ENCODE data around the gene ANKS3. TPM values are rescaled to one million over a fixed set of nuclear protein-coding genes. Genes with fewer than 3 reads are reported as not detected.
A peak's percentile ranks its signal among the peaks of the same experiment; 100 is the strongest.

Gene ANKS3
- polyA plus RNA-seq, 1 donor from 2014 or later, result 5.3 TPM

DNA sequence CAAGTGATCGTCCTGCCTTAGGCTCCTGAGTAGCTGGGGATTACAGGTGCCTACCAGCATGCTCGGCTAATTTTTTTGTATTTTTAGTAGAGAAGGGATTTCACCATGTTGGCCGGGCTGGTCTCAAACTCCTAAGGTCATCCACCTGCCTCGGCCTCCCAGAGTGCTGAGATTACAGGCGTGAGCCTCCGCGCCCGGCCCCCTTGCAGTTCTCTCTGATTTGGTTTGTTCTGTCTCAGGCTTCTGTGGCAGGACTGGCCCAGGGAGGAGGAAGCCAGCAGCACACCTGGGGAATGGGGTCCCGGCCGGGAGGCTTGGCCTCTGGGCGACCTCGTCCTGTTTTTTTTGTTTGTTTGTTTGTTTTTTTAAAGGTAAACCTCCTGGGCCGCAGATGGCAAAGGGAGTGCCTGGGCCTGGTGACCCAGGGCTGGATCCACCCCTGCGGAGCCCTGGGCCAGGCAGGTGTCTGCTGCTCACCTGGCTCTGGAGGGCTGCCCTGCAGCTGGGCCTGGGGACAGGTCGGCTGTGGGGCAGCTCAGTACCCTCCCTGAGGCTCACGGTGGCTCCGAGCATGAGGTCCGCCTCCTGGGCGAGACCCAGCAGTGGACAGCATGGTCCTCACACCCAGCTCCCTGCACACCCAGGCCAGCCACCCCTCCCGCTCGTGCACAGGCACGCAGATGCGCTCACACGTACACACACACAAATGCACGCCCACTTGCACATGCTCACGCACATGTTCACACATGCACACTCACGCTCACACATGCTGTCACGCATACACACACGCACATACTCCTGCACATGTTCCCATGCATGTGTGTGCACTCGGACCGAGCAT, 44.0 kb downstream of the ANKS3 start:
- H3K4me3 Mint-ChIP-seq, result peak overlapping the region in 1 of 4 donors; percentile 28
- no peaks in the 10 kb centered on the region for H3K27me3 Mint-ChIP-seq
- no peak overlapping the region for H3K27ac Mint-ChIP-seq
- peaks cover 0 to 5% (median 4%) of the 10 kb centered on the region in 3 donors for H3K4me1 Mint-ChIP-seq
- no peaks in the 10 kb centered on the region for H3K36me3 Mint-ChIP-seq
- H3K9me3 Mint-ChIP-seq, result no peaks in the 10 kb centered on the region

- Mint-ChIP-seq H3K27me3 (no peaks in the 10 kb centered on the region), H3K27ac (no peak overlapping the region), H3K9me3 (no peaks in the 10 kb centered on the region), H3K36me3 (no peaks in the 10 kb centered on the region), H3K4me3 (no peak overlapping the region), H3K4me1 (peaks cover 0 to 5% (median 4%) of the 10 kb centered on the region in 3 donors)
Observed at GRCh38 chr16:4689091-4689671, 44.9 kb downstream of the ANKS3 start.

GRCh38 chr16:4688674-4689045, 45.4 kb downstream of the ANKS3 start:
- Mint-ChIP-seq H3K4me1 (peaks cover 0 to 5% (median 4%) of the 10 kb centered on the region in 3 donors), H3K4me3 (no peak overlapping the region), H3K27me3 (no peaks in the 10 kb centered on the region), H3K27ac (no peak overlapping the region), H3K36me3 (no peaks in the 10 kb centered on the region), H3K9me3 (no peaks in the 10 kb centered on the region)

DNA sequence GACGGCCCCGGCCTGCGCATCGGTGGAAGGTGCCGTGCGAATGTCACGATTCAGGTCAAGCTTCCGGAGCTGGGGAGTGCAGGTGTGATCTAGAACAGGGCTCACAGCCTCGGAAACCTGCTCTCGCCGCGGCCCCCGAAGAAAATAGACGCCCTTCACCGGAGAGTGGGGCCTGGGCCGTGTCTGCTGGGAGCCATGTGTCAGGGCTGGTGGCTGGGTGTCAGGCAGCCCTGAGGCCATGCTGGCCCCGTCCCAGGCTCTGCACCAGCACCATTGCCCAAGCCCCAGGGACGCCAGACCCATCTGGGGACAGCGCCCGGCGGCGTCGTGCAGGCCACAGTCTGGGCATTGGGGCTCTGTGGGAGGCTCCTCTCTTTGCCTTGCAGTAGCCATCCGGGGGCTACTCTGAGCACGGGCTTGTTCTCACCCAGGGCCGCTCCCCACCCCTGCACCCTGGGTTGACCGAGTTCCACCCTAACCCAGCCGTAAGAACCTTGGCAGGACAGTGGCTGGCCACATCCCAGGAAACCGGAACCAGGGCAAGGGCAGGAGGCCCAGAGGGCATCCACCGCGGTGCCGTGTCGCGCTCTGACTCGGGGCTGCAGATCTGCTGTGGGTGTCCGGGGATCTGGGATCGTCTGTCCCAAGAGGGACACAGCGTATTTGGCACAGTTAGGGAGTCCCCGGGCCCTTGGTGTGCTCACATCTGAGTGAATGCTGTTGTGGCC, 46.0 kb downstream of the ANKS3 start:
- H3K4me1 Mint-ChIP-seq, result peaks cover 0 to 5% (median 4%) of the 10 kb centered on the region in 3 donors
- H3K4me3 Mint-ChIP-seq, result no peak overlapping the region
- no peaks in the 10 kb centered on the region for H3K36me3 Mint-ChIP-seq
- H3K9me3 Mint-ChIP-seq, result no peaks in the 10 kb centered on the region
- no peaks in the 10 kb centered on the region for H3K27me3 Mint-ChIP-seq
- H3K27ac Mint-ChIP-seq, result no peak overlapping the region

DNA sequence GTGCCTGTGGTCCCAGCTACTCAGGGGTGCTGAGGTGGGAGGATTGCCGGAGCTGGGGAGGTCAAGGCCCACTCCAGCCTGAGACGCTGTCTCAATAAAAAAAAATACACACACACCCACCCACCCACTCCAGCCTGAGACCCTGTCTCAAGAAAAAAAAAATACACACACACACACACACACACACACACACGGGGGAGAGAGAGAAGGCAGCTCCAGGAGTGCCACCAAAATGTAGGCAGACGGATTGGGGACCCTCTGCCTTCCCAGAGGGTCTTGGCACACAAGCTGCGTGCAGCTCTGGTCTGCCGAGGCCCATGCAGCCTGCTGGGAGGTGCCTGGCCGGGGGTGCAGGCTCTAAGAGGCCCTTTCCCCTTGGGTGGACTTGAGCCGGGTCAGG, 46.7 kb downstream of the ANKS3 start:
- H3K27me3 Mint-ChIP-seq, result no peaks in the 10 kb centered on the region
- no peak overlapping the region for H3K27ac Mint-ChIP-seq
- H3K36me3 Mint-ChIP-seq, result no peaks in the 10 kb centered on the region
- H3K4me1 Mint-ChIP-seq, result peaks cover 0 to 1% (median under 1%) of the 10 kb centered on the region in 3 donors
- H3K9me3 Mint-ChIP-seq, result no peaks in the 10 kb centered on the region
- no peak overlapping the region for H3K4me3 Mint-ChIP-seq

GRCh38 chr16:4686497-4687210, 47.4 kb downstream of the ANKS3 start:
- H3K9me3 Mint-ChIP-seq, result no peaks in the 10 kb centered on the region
- no peak overlapping the region for H3K27ac Mint-ChIP-seq
- H3K36me3 Mint-ChIP-seq, result no peaks in the 10 kb centered on the region
- no peaks in the 10 kb centered on the region for H3K27me3 Mint-ChIP-seq
- peak overlapping the region in 1 of 4 donors; percentile 43 for H3K4me3 Mint-ChIP-seq
- H3K4me1 Mint-ChIP-seq, result no peaks in the 10 kb centered on the region

- Mint-ChIP-seq H3K27ac (peak overlapping the region in 1 of 3 donors; percentile 73), H3K9me3 (no peaks in the 10 kb centered on the region), H3K4me3 (no peak overlapping the region), H3K4me1 (no peaks in the 10 kb centered on the region), H3K36me3 (no peaks in the 10 kb centered on the region), H3K27me3 (no peaks in the 10 kb centered on the region)
Observed at GRCh38 chr16:4685776-4686496, 48.1 kb downstream of the ANKS3 start.

GRCh38 chr16:4685292-4685691, 48.8 kb downstream of the ANKS3 start:
- no peak overlapping the region for H3K4me3 Mint-ChIP-seq

GRCh38 chr16:4684763-4685162, 49.3 kb downstream of the ANKS3 start:
- Mint-ChIP-seq H3K9me3 (no peaks in the 10 kb centered on the region), H3K27me3 (no peaks in the 10 kb centered on the region), H3K36me3 (no peaks in the 10 kb centered on the region), H3K4me3 (no peak overlapping the region), H3K4me1 (no peaks in the 10 kb centered on the region), H3K27ac (peak overlapping the region in 1 of 3 donors; percentile 28)

More at GRCh38 chr16:4685292-4685691, 48.8 kb downstream of the ANKS3 start:
- no peaks in the 10 kb centered on the region for H3K27me3 Mint-ChIP-seq
- no peaks in the 10 kb centered on the region for H3K9me3 Mint-ChIP-seq
- H3K27ac Mint-ChIP-seq, result no peak overlapping the region
- no peaks in the 10 kb centered on the region for H3K4me1 Mint-ChIP-seq
- no peaks in the 10 kb centered on the region for H3K36me3 Mint-ChIP-seq

DNA sequence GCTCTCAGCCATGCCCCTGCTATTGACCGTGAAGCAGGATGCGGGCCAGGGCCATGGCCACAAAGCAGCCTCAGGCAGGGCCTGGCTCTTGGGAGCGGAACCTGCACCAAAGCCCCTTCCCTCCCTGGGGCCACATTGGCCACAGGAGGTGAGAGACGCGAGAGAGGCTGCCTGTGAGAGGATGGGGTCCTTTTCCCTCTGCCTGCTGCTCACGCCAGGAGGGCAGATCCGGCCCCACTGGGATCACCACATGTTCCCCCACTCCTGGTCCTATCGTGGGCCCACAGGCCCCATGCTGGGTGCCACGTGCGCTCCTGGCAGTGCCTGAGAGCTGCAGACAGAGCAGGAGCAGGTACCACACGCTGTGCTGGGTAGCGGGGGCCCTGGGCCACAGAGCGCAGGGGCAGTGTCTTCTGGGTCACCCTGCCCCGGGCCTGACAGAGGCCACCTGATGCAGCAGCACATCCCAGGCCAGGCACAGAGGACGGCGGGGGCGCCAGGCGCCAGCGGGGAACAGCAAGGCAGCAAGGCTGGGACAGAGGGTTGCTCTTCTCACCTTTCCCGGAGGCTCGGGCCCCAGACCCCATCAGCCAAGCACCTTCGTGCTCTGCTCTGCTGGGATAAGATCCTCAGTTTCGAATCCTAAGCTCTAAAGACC, 49.9 kb downstream of the ANKS3 start:
- H3K36me3 Mint-ChIP-seq, result no peaks in the 10 kb centered on the region
- no peaks in the 10 kb centered on the region for H3K27me3 Mint-ChIP-seq
- H3K4me1 Mint-ChIP-seq, result no peaks in the 10 kb centered on the region
- H3K9me3 Mint-ChIP-seq, result no peaks in the 10 kb centered on the region
- H3K4me3 Mint-ChIP-seq, result no peak overlapping the region
- H3K27ac Mint-ChIP-seq, result no peak overlapping the region

DNA sequence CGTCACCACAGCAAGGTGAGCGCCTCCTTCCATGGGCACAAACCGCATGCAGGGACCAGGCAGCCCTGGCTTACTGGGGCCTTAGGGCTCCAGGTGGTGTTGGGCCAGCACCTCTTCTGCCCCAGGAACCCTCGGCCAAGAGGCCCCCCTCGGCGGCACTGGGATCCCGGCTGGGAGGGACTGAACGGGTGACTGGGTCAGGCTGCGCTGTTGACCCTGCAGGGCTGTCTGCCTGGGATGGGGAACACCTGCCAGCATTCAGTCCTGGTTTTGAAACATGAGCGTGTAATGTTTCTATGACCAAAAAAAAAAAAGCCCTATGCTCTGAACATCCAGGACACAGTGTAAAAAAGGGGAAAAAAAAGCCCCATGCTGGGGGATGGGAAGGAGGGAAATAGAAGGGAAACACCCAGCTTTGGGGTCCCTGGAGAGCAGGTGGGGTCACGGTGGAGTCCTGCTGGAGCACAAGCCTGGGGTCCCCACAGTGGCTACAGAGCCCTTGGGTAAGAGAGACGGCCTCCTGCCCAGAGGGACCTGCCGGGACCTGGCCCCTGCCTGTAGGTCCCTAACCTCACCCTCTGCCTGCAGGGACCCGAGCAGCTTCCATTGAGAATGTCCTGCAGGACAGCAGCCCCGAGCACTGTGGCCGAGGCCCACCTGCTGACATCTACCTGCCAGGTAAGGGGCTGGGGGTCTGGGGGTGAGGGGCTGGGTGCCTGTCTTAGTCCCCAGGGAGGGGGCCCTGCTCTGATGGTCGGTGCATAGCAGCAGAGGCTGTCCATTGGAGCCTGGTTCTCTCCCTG, 50.6 kb downstream of the ANKS3 start:
- H3K9me3 Mint-ChIP-seq, result no peaks in the 10 kb centered on the region
- no peaks in the 10 kb centered on the region for H3K4me1 Mint-ChIP-seq
- H3K27ac Mint-ChIP-seq, result peak overlapping the region in 1 of 3 donors; percentile 46
- H3K36me3 Mint-ChIP-seq, result no peaks in the 10 kb centered on the region
- H3K4me3 Mint-ChIP-seq, result no peak overlapping the region
- H3K27me3 Mint-ChIP-seq, result no peaks in the 10 kb centered on the region

DNA sequence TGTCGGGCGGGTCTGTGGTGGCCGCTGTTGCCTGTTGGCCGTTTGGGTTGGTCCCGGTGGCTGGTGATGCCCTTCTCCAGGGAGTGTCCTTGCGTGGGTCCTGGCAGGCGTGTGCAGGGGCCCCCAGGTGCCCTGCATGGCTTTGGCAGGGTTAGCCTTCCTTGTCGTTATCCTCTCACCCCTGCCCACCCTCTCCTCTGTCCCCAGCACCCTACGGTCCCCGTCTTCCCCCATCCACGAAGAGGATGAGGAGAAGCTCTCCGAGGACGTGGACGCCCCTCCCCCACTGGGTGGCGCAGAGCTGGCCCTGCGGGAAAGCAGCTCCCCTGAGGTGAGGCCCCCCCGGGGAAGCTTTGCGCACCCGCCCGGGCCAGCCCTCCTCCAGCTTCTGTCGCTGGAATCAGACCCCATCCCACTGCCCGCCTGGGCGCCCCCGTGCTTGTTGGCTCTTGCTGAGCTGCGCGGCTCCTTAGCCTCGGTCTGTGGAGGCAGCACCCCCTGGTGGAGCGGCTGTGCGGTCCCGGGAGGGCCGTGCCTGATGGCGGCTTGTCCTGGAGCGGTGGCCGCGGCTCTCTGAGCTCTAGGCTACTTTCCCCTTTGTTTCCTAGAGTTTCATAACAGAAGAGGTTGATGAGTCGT, 51.3 kb downstream of the ANKS3 start:
- H3K27me3 Mint-ChIP-seq, result no peaks in the 10 kb centered on the region
- H3K4me1 Mint-ChIP-seq, result no peaks in the 10 kb centered on the region
- H3K36me3 Mint-ChIP-seq, result no peaks in the 10 kb centered on the region
- peak overlapping the region in 1 of 3 donors; percentile 46 for H3K27ac Mint-ChIP-seq
- no peak overlapping the region for H3K4me3 Mint-ChIP-seq
- no peaks in the 10 kb centered on the region for H3K9me3 Mint-ChIP-seq

- no peak overlapping the region for H3K4me3 Mint-ChIP-seq
- no peaks in the 10 kb centered on the region for H3K27me3 Mint-ChIP-seq
- H3K9me3 Mint-ChIP-seq, result no peaks in the 10 kb centered on the region
- H3K36me3 Mint-ChIP-seq, result no peaks in the 10 kb centered on the region
- H3K27ac Mint-ChIP-seq, result no peak overlapping the region
- no peaks in the 10 kb centered on the region for H3K4me1 Mint-ChIP-seq
Observed at GRCh38 chr16:4682084-4682591, 51.9 kb downstream of the ANKS3 start.

Measured in IgD-negative memory B cell (primary cell).